Liver (tissue), 9 donors: ENCODE results near the gene WDR86. TPM values are rescaled to one million over a fixed set of nuclear protein-coding genes. Genes with fewer than 3 reads are reported as not detected.

Experiments used
- DNase-seq: peaks from one replicate; pipeline ENCODE4 v3.0.0-alpha.2; 2017; ENCODE audit warnings: low spot score
- H3K27ac ChIP-seq, 2 donors: one replicate each; pipeline ENCODE4 v1.7.0; 2013; ENCODE audit warnings: inconsistent platforms in 2 of 2, low read length in 2 of 2, control low read depth in 1 of 2, low read depth in 1 of 2, mild to moderate bottlenecking in 1 of 2
- H3K27me3 ChIP-seq, 4 donors: one replicate each; pipeline versions ENCODE4 v1.6.1 to v1.7.0; 2013; ENCODE audit warnings: low read length in 3 of 4, inconsistent platforms in 1 of 4, mild to moderate bottlenecking in 1 of 4, moderate library complexity in 1 of 4; ENCODE audit not compliant: control insufficient read depth in 4 of 4, insufficient read depth in 4 of 4
- H3K36me3 ChIP-seq, 4 donors: one replicate each; pipeline versions ENCODE4 v1.6.1 to v1.7.0; 2013; ENCODE audit warnings: low read length in 3 of 4, mild to moderate bottlenecking in 3 of 4, low read depth in 1 of 4, moderate library complexity in 1 of 4; ENCODE audit not compliant: control insufficient read depth in 4 of 4, insufficient read depth in 3 of 4
- H3K4me1 ChIP-seq, 4 donors: one replicate each; pipeline versions ENCODE4 v1.6.1 to v1.7.0; 2013; ENCODE audit warnings: low read length in 3 of 4, mild to moderate bottlenecking in 3 of 4, moderate library complexity in 1 of 4; ENCODE audit not compliant: control insufficient read depth in 4 of 4, insufficient read depth in 4 of 4
- H3K4me3 ChIP-seq, 3 donors: one replicate each; pipeline versions ENCODE4 v1.6.1 to v1.7.0; 2013; ENCODE audit warnings: low read length in 3 of 3, control low read depth in 1 of 3, low read depth in 1 of 3, mild to moderate bottlenecking in 1 of 3
- H3K9ac ChIP-seq, 2 donors: one replicate each; pipeline ENCODE4 v1.7.0; 2013; ENCODE audit warnings: low read length in 2 of 2, mild to moderate bottlenecking in 2 of 2, moderate library complexity in 2 of 2, control low read depth in 1 of 2, low read depth in 1 of 2
- H3K9me3 ChIP-seq, 4 donors: one replicate each; pipeline versions ENCODE4 v1.6.1 to v1.7.0; 2013; ENCODE audit warnings: low read length in 3 of 4; ENCODE audit not compliant: control insufficient read depth in 4 of 4
- EGR1 ChIP-seq, 2 donors: IDR thresholded peaks; 2 replicates each; pipeline ENCODE4 v1.6.1; 2016 to 2018; ENCODE audit warnings: antibody characterized with exemption in 2 of 2, low read depth in 2 of 2
- FOXA1 ChIP-seq: IDR thresholded peaks from 2 replicates; pipeline ENCODE4 v1.6.1; 2016; ENCODE audit warnings: antibody characterized with exemption
- FOXA2 ChIP-seq: IDR thresholded peaks from 2 replicates; pipeline ENCODE4 v1.6.1; 2016; ENCODE audit warnings: antibody characterized with exemption
- GABPA ChIP-seq, 2 donors: IDR thresholded peaks in 1 of 2; conservative IDR thresholded peaks in 1 of 2; 2 replicates each; pipeline ENCODE4 v1.6.1; 2016; ENCODE audit warnings: antibody characterized with exemption in 2 of 2, mild to moderate bottlenecking in 1 of 2, moderate library complexity in 1 of 2
- HNF4A ChIP-seq, 2 donors: conservative IDR thresholded peaks; 2 replicates each; pipeline ENCODE4 v1.6.1; 2016; ENCODE audit warnings: antibody characterized with exemption in 2 of 2, mild to moderate bottlenecking in 2 of 2
- HNF4G ChIP-seq: IDR thresholded peaks from 2 replicates; pipeline ENCODE4 v1.6.1; 2016; ENCODE audit warnings: antibody characterized with exemption
- JUND ChIP-seq, 2 donors: IDR thresholded peaks; 2 replicates each; pipeline ENCODE4 v1.6.1; 2016; ENCODE audit warnings: antibody characterized with exemption in 2 of 2
- NR2F2 ChIP-seq: IDR thresholded peaks from 2 replicates; pipeline ENCODE4 v1.6.1; 2016; ENCODE audit warnings: antibody characterized with exemption
- RAD21 ChIP-seq, 2 donors: IDR thresholded peaks; 2 replicates each; pipeline ENCODE4 v1.6.1; 2016; ENCODE audit warnings: antibody characterized with exemption in 2 of 2, mild to moderate bottlenecking in 2 of 2
- RXRA ChIP-seq, 2 donors: IDR thresholded peaks; 2 replicates each; pipeline ENCODE4 v1.6.1; 2017 to 2018; ENCODE audit warnings: antibody characterized with exemption in 2 of 2, mild to moderate bottlenecking in 1 of 2
- SP1 ChIP-seq: IDR thresholded peaks from 2 replicates; pipeline ENCODE4 v1.6.1; 2018; ENCODE audit warnings: antibody characterized with exemption, mild to moderate bottlenecking
- TAF1 ChIP-seq: conservative IDR thresholded peaks from 2 replicates; pipeline ENCODE4 v1.6.1; 2016; ENCODE audit warnings: antibody characterized with exemption, mild to moderate bottlenecking
- YY1 ChIP-seq: IDR thresholded peaks from 2 replicates; pipeline ENCODE4 v1.6.1; 2016; ENCODE audit warnings: antibody characterized with exemption, mild to moderate bottlenecking
- WGBS: extraction: QIAGEN DNeasy Blood & Tissue Kit; methylation state at CpG from one replicate; pipeline ENCODE4 v1.1.7; 2013; 5-methylcytosine and 5-hydroxymethylcytosine counted together
- polyA plus RNA-seq, 2 donors: library from polyadenylated mRNA; stranded (reverse) in 1 of 2; unstranded in 1 of 2; fragments of 200-250 nt in 1 of 2; fragments of >200 nt in 1 of 2; fragmentation: Nextera tagmentation in 1 of 2; extraction: Ambion mirVana in 1 of 2; gene quantifications; one replicate each; pipeline versions ENCODE4 v1.2.1 to v1.2.3, GENCODE V29; 2013 to 2015
- total RNA-seq, 2 donors: library from RNA; depleted of rRNA; stranded (reverse); fragments of >200 nt; gene quantifications; one replicate each; pipeline ENCODE4 v1.2.3, GENCODE V29; 2014
- TF ChIP-seq, protein P1 (sequence below): IDR thresholded peaks from 2 replicates; pipeline ENCODE4 v1.6.1; 2016; ENCODE audit warnings: antibody characterized with exemption
- TF ChIP-seq, protein P2 (sequence below): fragments of 150-350 bp; IDR thresholded peaks from 2 replicates; pipeline ENCODE4 v1.5.1; 2017; ENCODE audit warnings: improper control_type of control experiment, low read depth, low read length; ENCODE audit not compliant: missing input control
- TF ChIP-seq, protein P3 (sequence below): IDR thresholded peaks from 2 replicates; pipeline ENCODE4 v1.6.1; 2016; ENCODE audit warnings: antibody characterized with exemption
- TF ChIP-seq, protein P4 (sequence below): IDR thresholded peaks from 2 replicates; pipeline ENCODE4 v1.6.1; 2016; ENCODE audit warnings: antibody characterized with exemption, mild to moderate bottlenecking
- TF ChIP-seq, protein P5 (sequence below): IDR thresholded peaks from 2 replicates; pipeline ENCODE4 v1.6.1; 2016; ENCODE audit warnings: antibody characterized with exemption
- donor health status: healthy.
- donor health status: healthy.
- donor health status: healthy.
- donor health status: healthy.
- donor health status: healthy.

Gene WDR86
- total and polyA plus RNA-seq, 4 donors: 0.35 to 4.9 (median 0.77) TPM

DNA sequence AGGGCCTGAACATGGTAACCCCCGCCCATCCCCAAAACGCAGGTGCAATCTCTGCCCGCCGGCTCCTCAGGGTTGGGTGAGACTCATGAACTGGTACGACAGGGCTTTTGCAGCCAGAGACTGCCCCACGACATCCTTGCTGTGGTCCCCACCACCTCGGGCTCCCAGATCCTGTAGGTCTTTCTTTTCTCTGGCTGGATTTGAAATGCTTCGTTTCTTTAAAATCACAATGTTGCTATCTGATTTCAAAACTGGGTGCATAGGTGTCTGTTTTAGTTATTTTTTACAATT lies 21.9 kb downstream of the WDR86 start:
- 94% methylated on average over 8 of the region's 8 CpGs for WGBS
- H3K9ac ChIP-seq: no peak overlapping the region
- H3K4me3 ChIP-seq: no peak overlapping the region
- H3K27me3 ChIP-seq: peaks cover 0 to 2% (median 0%) of the 10 kb centered on the region in 4 donors
- no peaks in the 10 kb centered on the region for H3K9me3 ChIP-seq
- no peak overlapping the region for H3K27ac ChIP-seq
- no peak for DNase-seq
- H3K36me3 ChIP-seq: no peaks in the 10 kb centered on the region
- TF ChIP-seq RXRA (IDR thresholded peaks at IDR 0.05) (no peak), FOXA1 (no peak), FOXA2 (no peak)
- TF ChIP-seq, protein P1, sequence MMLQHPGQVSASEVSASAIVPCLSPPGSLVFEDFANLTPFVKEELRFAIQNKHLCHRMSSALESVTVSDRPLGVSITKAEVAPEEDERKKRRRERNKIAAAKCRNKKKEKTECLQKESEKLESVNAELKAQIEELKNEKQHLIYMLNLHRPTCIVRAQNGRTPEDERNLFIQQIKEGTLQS: no peak
- TF ChIP-seq, protein P2, sequence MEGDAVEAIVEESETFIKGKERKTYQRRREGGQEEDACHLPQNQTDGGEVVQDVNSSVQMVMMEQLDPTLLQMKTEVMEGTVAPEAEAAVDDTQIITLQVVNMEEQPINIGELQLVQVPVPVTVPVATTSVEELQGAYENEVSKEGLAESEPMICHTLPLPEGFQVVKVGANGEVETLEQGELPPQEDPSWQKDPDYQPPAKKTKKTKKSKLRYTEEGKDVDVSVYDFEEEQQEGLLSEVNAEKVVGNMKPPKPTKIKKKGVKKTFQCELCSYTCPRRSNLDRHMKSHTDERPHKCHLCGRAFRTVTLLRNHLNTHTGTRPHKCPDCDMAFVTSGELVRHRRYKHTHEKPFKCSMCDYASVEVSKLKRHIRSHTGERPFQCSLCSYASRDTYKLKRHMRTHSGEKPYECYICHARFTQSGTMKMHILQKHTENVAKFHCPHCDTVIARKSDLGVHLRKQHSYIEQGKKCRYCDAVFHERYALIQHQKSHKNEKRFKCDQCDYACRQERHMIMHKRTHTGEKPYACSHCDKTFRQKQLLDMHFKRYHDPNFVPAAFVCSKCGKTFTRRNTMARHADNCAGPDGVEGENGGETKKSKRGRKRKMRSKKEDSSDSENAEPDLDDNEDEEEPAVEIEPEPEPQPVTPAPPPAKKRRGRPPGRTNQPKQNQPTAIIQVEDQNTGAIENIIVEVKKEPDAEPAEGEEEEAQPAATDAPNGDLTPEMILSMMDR: no peak
- no peaks in the 10 kb centered on the region for H3K4me1 ChIP-seq

DNA sequence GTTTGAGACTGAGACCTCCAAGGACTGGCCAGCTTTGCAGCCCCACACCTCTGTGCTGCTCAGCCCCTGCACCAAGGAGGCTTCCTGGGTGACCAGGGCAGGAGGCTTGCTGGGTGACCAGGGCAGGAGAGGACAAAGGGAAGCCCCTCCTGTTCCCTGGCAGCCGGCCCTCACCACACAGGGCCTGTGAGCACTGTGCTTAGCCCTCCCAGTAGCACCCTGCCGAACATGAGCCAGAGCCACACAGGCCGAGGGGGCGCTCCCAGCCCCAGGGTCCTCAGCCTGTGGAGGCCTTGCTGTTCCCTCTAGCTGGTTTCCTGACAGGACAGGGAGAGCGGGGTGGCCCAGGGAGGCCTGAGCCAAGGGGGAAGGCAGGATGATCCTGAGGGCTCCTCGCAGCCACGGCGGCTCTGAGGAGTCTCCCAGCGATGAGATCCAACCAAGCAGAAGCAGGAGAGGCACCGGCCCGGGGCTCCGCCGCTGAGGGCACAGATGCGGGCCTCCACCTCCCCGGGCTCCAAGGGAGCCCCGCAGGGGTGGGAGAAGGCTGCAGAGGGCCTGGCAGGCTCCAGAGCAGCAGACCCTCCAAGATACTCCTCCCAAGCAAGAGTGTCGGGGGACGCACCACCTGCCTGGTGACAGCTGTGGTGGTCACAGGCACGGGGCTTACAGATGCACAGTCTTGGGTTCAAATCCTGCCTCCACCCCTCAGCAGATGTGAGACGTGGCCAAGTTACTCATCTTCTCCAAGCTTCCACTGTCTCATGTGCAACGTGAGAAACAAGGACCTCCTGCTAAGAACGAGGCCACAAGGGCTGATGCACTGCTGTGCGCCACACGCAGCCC lies 22.5 kb downstream of the WDR86 start:
- WGBS: 90% methylated on average over 24 of the region's 24 CpGs
- Histone ChIP-seq H3K27me3 (peaks cover 0 to 3% (median under 1%) of the 10 kb centered on the region in 4 donors), H3K9ac (no peak overlapping the region), H3K4me3 (no peak overlapping the region), H3K27ac (no peak overlapping the region), H3K4me1 (no peaks in the 10 kb centered on the region), H3K36me3 (no peaks in the 10 kb centered on the region), H3K9me3 (no peaks in the 10 kb centered on the region)
- DNase-seq: no peak
- TF ChIP-seq HNF4A (conservative IDR thresholded peaks at IDR 0.05): no peak
- no peak for TF ChIP-seq NR2F2
- TF ChIP-seq YY1: no peak
- TF ChIP-seq, protein P1: no peak
- TF ChIP-seq, protein P3, sequence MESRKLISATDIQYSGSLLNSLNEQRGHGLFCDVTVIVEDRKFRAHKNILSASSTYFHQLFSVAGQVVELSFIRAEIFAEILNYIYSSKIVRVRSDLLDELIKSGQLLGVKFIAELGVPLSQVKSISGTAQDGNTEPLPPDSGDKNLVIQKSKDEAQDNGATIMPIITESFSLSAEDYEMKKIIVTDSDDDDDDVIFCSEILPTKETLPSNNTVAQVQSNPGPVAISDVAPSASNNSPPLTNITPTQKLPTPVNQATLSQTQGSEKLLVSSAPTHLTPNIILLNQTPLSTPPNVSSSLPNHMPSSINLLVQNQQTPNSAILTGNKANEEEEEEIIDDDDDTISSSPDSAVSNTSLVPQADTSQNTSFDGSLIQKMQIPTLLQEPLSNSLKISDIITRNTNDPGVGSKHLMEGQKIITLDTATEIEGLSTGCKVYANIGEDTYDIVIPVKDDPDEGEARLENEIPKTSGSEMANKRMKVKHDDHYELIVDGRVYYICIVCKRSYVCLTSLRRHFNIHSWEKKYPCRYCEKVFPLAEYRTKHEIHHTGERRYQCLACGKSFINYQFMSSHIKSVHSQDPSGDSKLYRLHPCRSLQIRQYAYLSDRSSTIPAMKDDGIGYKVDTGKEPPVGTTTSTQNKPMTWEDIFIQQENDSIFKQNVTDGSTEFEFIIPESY: no peak
- TF ChIP-seq GABPA (IDR thresholded peaks at IDR 0.05 in 1 of 2, conservative IDR thresholded peaks at IDR 0.05 in 1 of 2): no peak
- TF ChIP-seq SP1: no peak
- TF ChIP-seq, protein P4, sequence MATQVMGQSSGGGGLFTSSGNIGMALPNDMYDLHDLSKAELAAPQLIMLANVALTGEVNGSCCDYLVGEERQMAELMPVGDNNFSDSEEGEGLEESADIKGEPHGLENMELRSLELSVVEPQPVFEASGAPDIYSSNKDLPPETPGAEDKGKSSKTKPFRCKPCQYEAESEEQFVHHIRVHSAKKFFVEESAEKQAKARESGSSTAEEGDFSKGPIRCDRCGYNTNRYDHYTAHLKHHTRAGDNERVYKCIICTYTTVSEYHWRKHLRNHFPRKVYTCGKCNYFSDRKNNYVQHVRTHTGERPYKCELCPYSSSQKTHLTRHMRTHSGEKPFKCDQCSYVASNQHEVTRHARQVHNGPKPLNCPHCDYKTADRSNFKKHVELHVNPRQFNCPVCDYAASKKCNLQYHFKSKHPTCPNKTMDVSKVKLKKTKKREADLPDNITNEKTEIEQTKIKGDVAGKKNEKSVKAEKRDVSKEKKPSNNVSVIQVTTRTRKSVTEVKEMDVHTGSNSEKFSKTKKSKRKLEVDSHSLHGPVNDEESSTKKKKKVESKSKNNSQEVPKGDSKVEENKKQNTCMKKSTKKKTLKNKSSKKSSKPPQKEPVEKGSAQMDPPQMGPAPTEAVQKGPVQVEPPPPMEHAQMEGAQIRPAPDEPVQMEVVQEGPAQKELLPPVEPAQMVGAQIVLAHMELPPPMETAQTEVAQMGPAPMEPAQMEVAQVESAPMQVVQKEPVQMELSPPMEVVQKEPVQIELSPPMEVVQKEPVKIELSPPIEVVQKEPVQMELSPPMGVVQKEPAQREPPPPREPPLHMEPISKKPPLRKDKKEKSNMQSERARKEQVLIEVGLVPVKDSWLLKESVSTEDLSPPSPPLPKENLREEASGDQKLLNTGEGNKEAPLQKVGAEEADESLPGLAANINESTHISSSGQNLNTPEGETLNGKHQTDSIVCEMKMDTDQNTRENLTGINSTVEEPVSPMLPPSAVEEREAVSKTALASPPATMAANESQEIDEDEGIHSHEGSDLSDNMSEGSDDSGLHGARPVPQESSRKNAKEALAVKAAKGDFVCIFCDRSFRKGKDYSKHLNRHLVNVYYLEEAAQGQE: no peak
- TF ChIP-seq HNF4G: no peak
- no peak for TF ChIP-seq RXRA (IDR thresholded peaks at IDR 0.05)
- TF ChIP-seq RAD21 (IDR thresholded peaks at IDR 0.05): no peak
- TF ChIP-seq, protein P5, sequence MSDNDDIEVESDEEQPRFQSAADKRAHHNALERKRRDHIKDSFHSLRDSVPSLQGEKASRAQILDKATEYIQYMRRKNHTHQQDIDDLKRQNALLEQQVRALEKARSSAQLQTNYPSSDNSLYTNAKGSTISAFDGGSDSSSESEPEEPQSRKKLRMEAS: no peak
- TF ChIP-seq FOXA2: no peak
- TF ChIP-seq EGR1 (IDR thresholded peaks at IDR 0.05; ENCODE audit: low read depth in 2 of 2): no peak
- TF ChIP-seq, protein P2: no peak
- TF ChIP-seq TAF1: no peak
- no peak for TF ChIP-seq JUND (IDR thresholded peaks at IDR 0.05)
- TF ChIP-seq FOXA1: no peak
